Measurements from ENCODE around the gene C18orf63.

Gene C18orf63

DNA sequence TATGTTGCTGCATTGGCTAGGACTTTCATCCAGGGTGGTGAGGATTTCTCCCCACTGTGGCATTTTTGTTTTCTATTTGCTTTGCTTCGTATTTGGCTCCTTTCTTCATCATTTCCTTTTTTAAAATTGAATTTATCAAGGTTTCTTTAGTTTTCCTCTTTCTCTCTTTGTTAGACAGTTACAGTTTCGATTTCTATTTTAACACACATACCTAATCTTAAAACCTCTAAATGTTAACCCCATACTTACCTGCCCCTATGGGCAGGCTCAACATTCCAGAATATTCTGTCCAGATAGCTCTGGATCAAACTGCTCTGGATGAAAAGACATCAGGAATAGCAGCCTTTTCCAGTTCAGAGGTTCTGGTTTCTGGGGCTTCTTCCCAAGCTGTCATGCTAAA is 92.2 kb downstream of the C18orf63 start:
- TF ChIP-seq FOXP2 (optimal IDR thresholded peaks at IDR 0.05; ENCODE audit: control extremely low read depth, extremely low read length, insufficient read depth) (no peak), POLR2AphosphoS5 (IDR thresholded peaks at IDR 0.05; ENCODE audit: borderline replicate concordance, low read depth, low read length) (no peak), EZH2 (IDR thresholded peaks at IDR 0.05) (no peak)
- Histone ChIP-seq H3K4me3 (no peak overlapping the region), H3K36me3 (ENCODE audit: insufficient read depth, low read length) (no peaks in the 10 kb centered on the region), H3K27ac (no peak overlapping the region), H3K9me3 (ENCODE audit: low read depth, low read length) (no peaks in the 10 kb centered on the region), H3K9ac (ENCODE audit: insufficient read length) (no peak overlapping the region)
- no peak for DNase-seq (ENCODE audit: low read depth, low spot score)

Measured in SK-N-MC (cell line).